NT2/D1 (cell line): ENCODE measurements around the gene CDR2L.
"Not testable (repeated sequence)": the region's sequence is repeated elsewhere in the genome, so short reads cannot be mapped to it uniquely, and the experiment has no call there.

Experiments
- DNase-seq: peaks from one replicate; pipeline ENCODE4 v3.0.0-alpha.2; 2011; ENCODE audit warnings: low read depth, low spot score
- H3K27me3 ChIP-seq: 2 replicates; pipeline ENCODE4 v1.6.0; 2011; ENCODE audit warnings: mild to moderate bottlenecking; ENCODE audit not compliant: insufficient read length, insufficient read depth
- H3K36me3 ChIP-seq: 2 replicates; pipeline ENCODE4 v1.6.1; 2011; ENCODE audit warnings: mild to moderate bottlenecking, low read length, mixed read lengths; ENCODE audit not compliant: insufficient read depth, insufficient read length
- H3K4me1 ChIP-seq: 2 replicates; pipeline ENCODE4 v1.5.1; 2011; ENCODE audit not compliant: insufficient read depth, insufficient read length
- H3K4me3 ChIP-seq: 2 replicates; pipeline ENCODE4 v1.5.1; 2011; ENCODE audit warnings: low read depth; ENCODE audit not compliant: insufficient read length
- H3K9ac ChIP-seq: 2 replicates; pipeline ENCODE4 v1.6.0; 2011; ENCODE audit warnings: low read depth; ENCODE audit not compliant: insufficient read length
- H3K9me3 ChIP-seq: 2 replicates; pipeline ENCODE4 v1.5.1; 2011; ENCODE audit warnings: mild to moderate bottlenecking, low read length; ENCODE audit not compliant: insufficient read depth
- SUZ12 ChIP-seq: IDR thresholded peaks from 2 replicates; pipeline ENCODE4 v1.6.1; 2011; ENCODE audit not compliant: insufficient read length, insufficient read depth; ENCODE audit errors: extremely low read depth
- YY1 ChIP-seq: IDR thresholded peaks from 2 replicates; pipeline ENCODE4 v1.6.1; 2011; ENCODE audit not compliant: insufficient read length, insufficient read depth
- ZNF274 ChIP-seq: IDR thresholded peaks from 2 replicates; pipeline ENCODE4 v1.6.1; 2011; ENCODE audit warnings: mild to moderate bottlenecking, low read depth, low read length

Gene CDR2L

GRCh38 chr17:74968361-74968780 is 19.1 kb upstream of the CDR2L start:
- H3K9me3 ChIP-seq, result no peaks in the 10 kb centered on the region
- TF ChIP-seq SUZ12, result no peak
- TF ChIP-seq ZNF274, result no peak
- no peak for TF ChIP-seq YY1
- no peak overlapping the region for H3K4me3 ChIP-seq
- H3K36me3 ChIP-seq, result no peaks in the 10 kb centered on the region
- H3K9ac ChIP-seq, result no peak overlapping the region
- DNase-seq, result no peak
- peaks cover 33% of the 10 kb centered on the region for H3K27me3 ChIP-seq
- peaks cover 7% of the 10 kb centered on the region for H3K4me1 ChIP-seq

- not testable (repeated sequence) for H3K4me1 ChIP-seq, H3K9ac ChIP-seq, DNase-seq, H3K9me3 ChIP-seq, H3K4me3 ChIP-seq, H3K36me3 ChIP-seq
- peaks cover 44% of the 10 kb centered on the region for H3K27me3 ChIP-seq
Observed at GRCh38 chr17:74969501-74969900, 17.9 kb upstream of the CDR2L start.

- Histone ChIP-seq H3K9me3 (no peaks in the 10 kb centered on the region), H3K4me1 (peaks cover 7% of the 10 kb centered on the region), H3K27me3 (peaks cover 53% of the 10 kb centered on the region), H3K4me3 (no peak overlapping the region), H3K9ac (no peak overlapping the region), H3K36me3 (no peaks in the 10 kb centered on the region)
- TF ChIP-seq SUZ12, result no peak
- TF ChIP-seq ZNF274, result no peak
- no peak for TF ChIP-seq YY1
- DNase-seq, result no peak
Observed at GRCh38 chr17:74970395-74970794, 17.0 kb upstream of the CDR2L start.

GRCh38 chr17:74971069-74971841 is 16.2 kb upstream of the CDR2L start:
- Histone ChIP-seq H3K9me3 (no peaks in the 10 kb centered on the region), H3K27me3 (peaks cover 60% of the 10 kb centered on the region), H3K4me3 (peak overlapping the region; percentile 61), H3K9ac (peak overlapping the region; percentile 1), H3K36me3 (no peaks in the 10 kb centered on the region), H3K4me1 (peaks cover 7% of the 10 kb centered on the region)
- TF ChIP-seq ZNF274 (no peak), YY1 (no peak), SUZ12 (no peak)
- DNase-seq, result no peak

GRCh38 chr17:74971842-74972106 is 15.7 kb upstream of the CDR2L start:
- Histone ChIP-seq H3K9ac (peak overlapping the region; percentile 1), H3K4me1 (peaks cover 7% of the 10 kb centered on the region), H3K27me3 (peaks cover 60% of the 10 kb centered on the region), H3K9me3 (no peaks in the 10 kb centered on the region), H3K36me3 (no peaks in the 10 kb centered on the region), H3K4me3 (peak overlapping the region; percentile 61)
- no peak for TF ChIP-seq YY1
- TF ChIP-seq SUZ12, result peak; percentile 40
- no peak for DNase-seq

GRCh38 chr17:74972107-74972972 is 15.1 kb upstream of the CDR2L start, which contains the start of gene HID1:
TSS of gene HID1 (minus strand) at chr17:74972759. CDS start at chr17:74972656, 103 bp downstream.
- H3K4me1 ChIP-seq, result peaks cover 7% of the 10 kb centered on the region
- no peaks in the 10 kb centered on the region for H3K9me3 ChIP-seq
- peak; percentile 38 for DNase-seq
- TF ChIP-seq SUZ12 (peak; percentile 68), YY1 (no peak), ZNF274 (no peak)
- peak within 1 kb of the TSS; percentile 61 for H3K9ac ChIP-seq
- H3K4me3 ChIP-seq, result peak within 1 kb of the TSS; percentile 61
- no peaks in the 10 kb centered on the region for H3K36me3 ChIP-seq
- peaks cover 60% of the 10 kb centered on the region for H3K27me3 ChIP-seq

- TF ChIP-seq ZNF274, result no peak
- Histone ChIP-seq H3K36me3 (no peaks in the 10 kb centered on the region), H3K9me3 (no peaks in the 10 kb centered on the region), H3K4me3 (no peak overlapping the region), H3K27me3 (peaks cover 60% of the 10 kb centered on the region), H3K4me1 (peaks cover 7% of the 10 kb centered on the region), H3K9ac (no peak overlapping the region)
- DNase-seq, result no peak
Observed at GRCh38 chr17:74972973-74973328, 14.5 kb upstream of the CDR2L start.
